Measurements from ENCODE around the gene NINJ1.

Gene NINJ1

GRCh38 chr9:93100276-93100636 lies 33.8 kb downstream of the NINJ1 start:
- Histone ChIP-seq H3K36me3 (ENCODE audit: control insufficient read depth, insufficient read depth, low read length) (no peaks in the 10 kb centered on the region), H3K4me3 (ENCODE audit: low read depth, low read length) (no peak overlapping the region), H3K27me3 (ENCODE audit: control insufficient read depth, insufficient read depth, low read length) (peaks cover 6% of the 10 kb centered on the region), H3K9ac (ENCODE audit: low read depth, low read length) (no peak overlapping the region), H3K4me1 (ENCODE audit: control insufficient read depth, insufficient read depth, low read length) (peaks cover 3% of the 10 kb centered on the region), H3K9me3 (ENCODE audit: control insufficient read depth, insufficient read depth, low read length) (no peaks in the 10 kb centered on the region)

DNA sequence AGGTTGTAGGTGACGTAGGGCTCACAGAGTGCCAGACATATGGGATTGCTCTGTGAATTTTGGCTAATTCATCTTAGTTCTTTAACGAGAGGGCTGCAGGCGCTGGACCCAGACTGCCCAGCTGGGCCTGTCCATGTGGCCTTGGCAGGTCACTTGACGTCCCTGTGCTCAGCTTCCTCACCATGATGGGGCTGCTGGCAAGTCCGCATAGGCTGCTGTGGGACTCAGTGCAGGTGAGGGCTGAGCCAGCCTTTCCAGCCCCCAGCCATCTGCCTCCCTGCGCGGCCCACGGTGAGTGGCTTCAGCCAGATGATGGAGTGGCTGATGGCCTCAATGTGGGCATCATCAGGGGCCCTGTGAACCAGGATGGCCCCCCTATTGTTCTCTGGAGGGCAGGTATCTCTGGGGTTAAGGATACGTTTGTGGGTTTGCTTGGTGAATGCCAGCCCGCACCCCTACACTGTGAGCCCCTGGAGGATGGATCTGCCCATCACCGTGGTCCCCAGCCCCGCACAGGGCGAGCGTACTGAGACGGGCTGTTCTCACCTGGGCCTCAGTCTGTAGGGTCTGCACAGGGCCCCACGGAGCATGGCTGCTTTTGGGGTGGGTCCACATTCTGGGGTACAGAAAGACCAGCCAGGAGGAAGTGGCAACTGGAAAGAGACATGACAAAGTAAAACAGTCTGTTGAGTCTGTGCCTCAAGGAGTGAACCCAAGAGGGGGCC lies 34.3 kb downstream of the NINJ1 start:
- Histone ChIP-seq H3K9ac (ENCODE audit: low read depth, low read length) (no peak overlapping the region), H3K4me1 (ENCODE audit: control insufficient read depth, insufficient read depth, low read length) (peaks cover 3% of the 10 kb centered on the region), H3K27me3 (ENCODE audit: control insufficient read depth, insufficient read depth, low read length) (peaks cover 6% of the 10 kb centered on the region), H3K4me3 (ENCODE audit: low read depth, low read length) (no peak overlapping the region), H3K36me3 (ENCODE audit: control insufficient read depth, insufficient read depth, low read length) (no peaks in the 10 kb centered on the region), H3K9me3 (ENCODE audit: control insufficient read depth, insufficient read depth, low read length) (no peaks in the 10 kb centered on the region)

GRCh38 chr9:93098236-93098946 lies 35.7 kb downstream of the NINJ1 start:
- Histone ChIP-seq H3K9me3 (ENCODE audit: control insufficient read depth, insufficient read depth, low read length) (no peaks in the 10 kb centered on the region), H3K36me3 (ENCODE audit: control insufficient read depth, insufficient read depth, low read length) (no peaks in the 10 kb centered on the region), H3K4me3 (ENCODE audit: low read depth, low read length) (no peak overlapping the region), H3K27me3 (ENCODE audit: control insufficient read depth, insufficient read depth, low read length) (peaks cover 6% of the 10 kb centered on the region), H3K9ac (ENCODE audit: low read depth, low read length) (no peak overlapping the region), H3K4me1 (ENCODE audit: control insufficient read depth, insufficient read depth, low read length) (peaks cover 3% of the 10 kb centered on the region)

GRCh38 chr9:93097511-93098201 lies 36.4 kb downstream of the NINJ1 start:
- Histone ChIP-seq H3K9me3 (ENCODE audit: control insufficient read depth, insufficient read depth, low read length) (no peaks in the 10 kb centered on the region), H3K27me3 (ENCODE audit: control insufficient read depth, insufficient read depth, low read length) (peaks cover 6% of the 10 kb centered on the region), H3K36me3 (ENCODE audit: control insufficient read depth, insufficient read depth, low read length) (no peaks in the 10 kb centered on the region), H3K4me1 (ENCODE audit: control insufficient read depth, insufficient read depth, low read length) (peaks cover 3% of the 10 kb centered on the region), H3K9ac (ENCODE audit: low read depth, low read length) (no peak overlapping the region), H3K4me3 (ENCODE audit: low read depth, low read length) (no peak overlapping the region)

DNA sequence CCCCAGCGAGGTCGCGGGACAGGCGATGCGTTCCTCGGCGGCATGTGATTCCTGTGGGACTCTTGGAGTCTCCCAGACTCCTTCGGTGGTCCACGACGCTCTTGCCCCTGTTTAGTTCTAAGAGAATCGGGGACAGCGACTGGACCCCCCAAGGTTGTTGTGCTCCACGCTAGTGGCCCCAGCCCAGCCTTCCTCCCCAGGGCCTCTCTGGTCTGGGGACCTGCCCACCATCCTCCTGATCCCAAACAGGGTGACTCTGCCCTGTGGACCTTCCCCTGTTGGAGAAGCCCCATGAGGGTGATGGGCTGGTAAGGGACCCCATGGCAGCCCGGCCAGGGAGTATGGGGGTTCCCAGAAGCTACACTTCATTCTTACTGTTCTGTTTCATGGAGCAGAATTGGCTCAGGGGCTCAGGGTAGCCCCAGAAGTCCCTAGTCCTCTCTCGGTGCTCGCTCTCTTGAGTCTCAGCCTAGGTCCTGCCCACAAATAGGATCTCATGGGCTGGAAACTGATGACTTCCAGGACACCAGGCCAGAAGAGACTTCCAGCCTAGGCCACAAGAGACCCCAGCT lies 37.2 kb downstream of the NINJ1 start:
- peaks cover 3% of the 10 kb centered on the region for H3K4me1 ChIP-seq (ENCODE audit: control insufficient read depth, insufficient read depth, low read length)
- H3K36me3 ChIP-seq (ENCODE audit: control insufficient read depth, insufficient read depth, low read length), result no peaks in the 10 kb centered on the region
- H3K9ac ChIP-seq (ENCODE audit: low read depth, low read length), result no peak overlapping the region
- peak overlapping the region; percentile 87 for H3K4me3 ChIP-seq (ENCODE audit: low read depth, low read length)
- no peaks in the 10 kb centered on the region for H3K9me3 ChIP-seq (ENCODE audit: control insufficient read depth, insufficient read depth, low read length)
- peaks cover 6% of the 10 kb centered on the region for H3K27me3 ChIP-seq (ENCODE audit: control insufficient read depth, insufficient read depth, low read length)

DNA sequence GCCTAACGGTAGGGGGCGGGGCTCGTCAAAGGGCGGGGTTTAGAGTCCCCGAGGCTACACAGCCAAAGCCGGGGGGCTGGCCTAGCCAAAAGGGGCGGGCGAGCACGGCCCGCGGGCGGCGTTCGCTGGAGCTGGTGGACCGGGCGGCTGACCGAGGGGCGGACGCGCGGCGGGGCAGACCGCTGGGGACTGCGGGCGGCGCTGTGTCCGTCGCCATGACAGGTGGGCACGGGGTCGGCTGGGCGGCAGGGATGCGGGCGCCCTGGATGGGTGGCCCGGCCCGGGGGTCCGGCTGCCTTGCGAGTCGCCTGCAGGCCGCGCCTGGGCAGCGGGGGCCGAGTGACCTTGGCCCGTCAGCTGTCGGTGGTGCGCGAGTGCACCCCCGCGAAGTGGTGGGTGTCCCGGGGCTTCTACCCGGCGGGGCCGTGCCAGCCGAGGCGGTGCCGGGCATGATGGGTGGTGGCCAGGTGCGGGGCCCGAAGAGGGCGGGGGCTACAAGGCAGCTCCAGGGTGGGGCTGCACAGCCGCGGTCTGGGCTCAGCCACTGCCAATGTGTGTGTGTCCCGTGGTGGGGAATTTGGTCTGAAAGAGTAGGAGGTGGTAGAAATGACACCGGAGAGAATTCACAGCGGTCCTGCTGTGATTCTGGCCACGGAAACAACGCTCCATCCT lies 37.8 kb downstream of the NINJ1 start, which contains the start of gene CARD19:
TSS of gene CARD19 (plus strand) at position 87 of the 672 bp plus-strand sequence. CDS start at position 216, 129 bp downstream.
- Histone ChIP-seq H3K9ac (ENCODE audit: low read depth, low read length) (peak within 1 kb of the TSS; percentile 66), H3K9me3 (ENCODE audit: control insufficient read depth, insufficient read depth, low read length) (no peaks in the 10 kb centered on the region), H3K4me3 (ENCODE audit: low read depth, low read length) (peak within 1 kb of the TSS; percentile 87), H3K4me1 (ENCODE audit: control insufficient read depth, insufficient read depth, low read length) (peaks cover 3% of the 10 kb centered on the region), H3K27me3 (ENCODE audit: control insufficient read depth, insufficient read depth, low read length) (peaks cover 6% of the 10 kb centered on the region), H3K36me3 (ENCODE audit: control insufficient read depth, insufficient read depth, low read length) (no peaks in the 10 kb centered on the region)

- Histone ChIP-seq H3K9me3 (ENCODE audit: control insufficient read depth, insufficient read depth, low read length) (no peaks in the 10 kb centered on the region), H3K27me3 (ENCODE audit: control insufficient read depth, insufficient read depth, low read length) (peaks cover 6% of the 10 kb centered on the region), H3K4me1 (ENCODE audit: control insufficient read depth, insufficient read depth, low read length) (peaks cover 3% of the 10 kb centered on the region), H3K36me3 (ENCODE audit: control insufficient read depth, insufficient read depth, low read length) (no peaks in the 10 kb centered on the region), H3K4me3 (ENCODE audit: low read depth, low read length) (peak overlapping the region; percentile 60), H3K9ac (ENCODE audit: low read depth, low read length) (peak overlapping the region; percentile 66)
These were observed 38.6 kb downstream of the NINJ1 start for GRCh38 chr9:93095205-93096130.

GRCh38 chr9:93094658-93095204 lies 39.3 kb downstream of the NINJ1 start:
- Histone ChIP-seq H3K36me3 (ENCODE audit: control insufficient read depth, insufficient read depth, low read length) (no peaks in the 10 kb centered on the region), H3K4me1 (ENCODE audit: control insufficient read depth, insufficient read depth, low read length) (peaks cover 3% of the 10 kb centered on the region), H3K4me3 (ENCODE audit: low read depth, low read length) (peak overlapping the region; percentile 60), H3K9ac (ENCODE audit: low read depth, low read length) (peak overlapping the region; percentile 66), H3K9me3 (ENCODE audit: control insufficient read depth, insufficient read depth, low read length) (no peaks in the 10 kb centered on the region), H3K27me3 (ENCODE audit: control insufficient read depth, insufficient read depth, low read length) (peaks cover 6% of the 10 kb centered on the region)

- Histone ChIP-seq H3K27me3 (ENCODE audit: control insufficient read depth, insufficient read depth, low read length) (peaks cover 6% of the 10 kb centered on the region), H3K9me3 (ENCODE audit: control insufficient read depth, insufficient read depth, low read length) (no peaks in the 10 kb centered on the region), H3K4me3 (ENCODE audit: low read depth, low read length) (no peak overlapping the region), H3K9ac (ENCODE audit: low read depth, low read length) (no peak overlapping the region), H3K36me3 (ENCODE audit: control insufficient read depth, insufficient read depth, low read length) (no peaks in the 10 kb centered on the region), H3K4me1 (ENCODE audit: control insufficient read depth, insufficient read depth, low read length) (peaks cover 3% of the 10 kb centered on the region)
These were observed 40.0 kb downstream of the NINJ1 start for GRCh38 chr9:93093877-93094657.
